ENCODE results near the gene ARL4C. TPM values are rescaled to one million over a fixed set of nuclear protein-coding genes. Genes with fewer than 3 reads are reported as not detected.

The ARL4C gene
- total and polyA plus RNA-seq, 12 donors: 1.0 to 13.3 (median 2.9) TPM

DNA sequence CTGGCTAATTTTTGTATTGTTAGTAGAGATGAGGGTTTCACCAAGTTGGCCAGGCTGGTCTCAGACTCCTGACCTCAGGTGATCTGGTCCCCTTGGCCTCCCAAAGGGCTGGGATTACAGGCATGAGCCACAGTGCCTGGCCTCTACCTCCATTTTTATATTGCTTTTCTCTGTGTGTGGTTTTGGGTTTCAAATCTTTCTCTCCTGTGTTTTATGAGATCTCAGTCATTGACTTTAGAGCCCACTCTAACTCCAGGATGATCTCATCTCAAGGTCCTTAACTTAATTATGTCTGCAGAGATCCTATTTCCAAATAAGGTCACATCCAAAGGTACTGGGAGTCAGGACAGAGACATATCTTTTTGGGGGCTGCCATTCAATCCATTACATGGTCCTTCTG lies 24.7 kb downstream of the ARL4C start:
- Histone ChIP-seq H3K36me3 (no peaks in the 10 kb centered on the region), H3K4me3 (no peak overlapping the region), H3K27me3 (no peaks in the 10 kb centered on the region), H3K27ac (no peak overlapping the region), H3K4me1 (peaks cover 0 to 4% (median 0%) of the 10 kb centered on the region in 9 donors), H3K9me3 (peaks cover 0 to 7% (median 0%) of the 10 kb centered on the region in 11 donors)
- TF ChIP-seq, protein P1, sequence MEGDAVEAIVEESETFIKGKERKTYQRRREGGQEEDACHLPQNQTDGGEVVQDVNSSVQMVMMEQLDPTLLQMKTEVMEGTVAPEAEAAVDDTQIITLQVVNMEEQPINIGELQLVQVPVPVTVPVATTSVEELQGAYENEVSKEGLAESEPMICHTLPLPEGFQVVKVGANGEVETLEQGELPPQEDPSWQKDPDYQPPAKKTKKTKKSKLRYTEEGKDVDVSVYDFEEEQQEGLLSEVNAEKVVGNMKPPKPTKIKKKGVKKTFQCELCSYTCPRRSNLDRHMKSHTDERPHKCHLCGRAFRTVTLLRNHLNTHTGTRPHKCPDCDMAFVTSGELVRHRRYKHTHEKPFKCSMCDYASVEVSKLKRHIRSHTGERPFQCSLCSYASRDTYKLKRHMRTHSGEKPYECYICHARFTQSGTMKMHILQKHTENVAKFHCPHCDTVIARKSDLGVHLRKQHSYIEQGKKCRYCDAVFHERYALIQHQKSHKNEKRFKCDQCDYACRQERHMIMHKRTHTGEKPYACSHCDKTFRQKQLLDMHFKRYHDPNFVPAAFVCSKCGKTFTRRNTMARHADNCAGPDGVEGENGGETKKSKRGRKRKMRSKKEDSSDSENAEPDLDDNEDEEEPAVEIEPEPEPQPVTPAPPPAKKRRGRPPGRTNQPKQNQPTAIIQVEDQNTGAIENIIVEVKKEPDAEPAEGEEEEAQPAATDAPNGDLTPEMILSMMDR (IDR thresholded peaks at IDR 0.05): no peak
- intact Hi-C loops (cut with DNase I): no loop called here
- ATAC-seq: no peak
- no peak for DNase-seq

DNA sequence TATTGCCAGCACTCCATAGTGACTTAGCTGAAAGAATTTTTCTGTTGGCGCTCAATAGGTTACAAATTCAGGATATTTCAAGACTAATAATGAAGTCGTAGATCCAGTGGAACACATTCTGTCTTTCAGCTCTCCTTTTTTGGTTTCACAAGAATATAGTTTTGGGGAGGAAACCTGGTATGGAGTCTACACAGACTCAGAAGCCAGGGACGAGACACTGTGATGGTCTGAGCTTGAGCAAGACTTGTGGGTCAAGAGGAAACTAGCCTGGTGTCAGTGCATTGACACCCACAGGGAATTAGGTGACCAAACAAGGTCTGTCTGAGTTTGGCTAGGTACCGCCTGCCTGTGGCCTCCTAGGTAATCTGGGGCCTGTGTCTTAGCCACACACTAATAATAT lies 26.9 kb downstream of the ARL4C start:
- ATAC-seq (no peak), DNase-seq (no peak)
- peaks cover 0 to 7% (median 0%) of the 10 kb centered on the region in 11 donors for H3K9me3 ChIP-seq
- TF ChIP-seq, protein P1 (IDR thresholded peaks at IDR 0.05): no peak
- no peaks in the 10 kb centered on the region for H3K36me3 ChIP-seq
- H3K27ac ChIP-seq: no peak overlapping the region
- intact Hi-C loops (cut with DNase I): no loop called here
- 70 to 94% methylated on average over 4 of the region's 4 CpGs for WGBS, 2 donors
- no peaks in the 10 kb centered on the region for H3K27me3 ChIP-seq
- H3K4me1 ChIP-seq: peaks cover 0 to 4% (median 0%) of the 10 kb centered on the region in 9 donors
- H3K4me3 ChIP-seq: no peak overlapping the region

DNA sequence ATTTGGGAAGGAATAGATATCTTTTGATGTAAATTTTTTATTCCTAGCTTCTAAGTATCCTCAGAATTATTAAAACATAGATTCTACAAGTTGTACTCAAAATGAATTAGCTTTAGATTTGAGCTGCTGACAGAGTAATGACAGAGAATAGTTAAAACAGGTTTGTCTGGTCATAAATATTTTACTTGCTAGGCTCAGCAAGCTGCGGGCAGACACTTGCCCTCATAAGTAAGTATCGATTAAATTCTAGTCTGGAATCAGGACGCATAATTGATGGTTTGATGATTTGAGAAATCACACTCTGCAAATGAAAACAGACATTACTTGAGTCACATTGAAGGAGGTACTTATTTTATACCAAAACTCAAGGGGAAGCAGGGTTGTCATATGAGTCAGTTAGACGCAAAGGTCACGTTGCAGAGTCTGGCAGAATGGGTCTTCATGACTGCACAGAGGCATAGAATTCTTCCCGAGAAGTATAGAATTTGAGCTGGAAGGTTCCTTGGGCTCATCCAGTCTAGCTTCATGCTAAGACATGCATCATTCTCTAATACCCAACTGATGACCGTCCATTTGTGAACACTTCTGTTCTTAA lies 27.5 kb downstream of the ARL4C start:
- Histone ChIP-seq H3K9me3 (peaks cover 0 to 7% (median 0%) of the 10 kb centered on the region in 11 donors), H3K27me3 (no peaks in the 10 kb centered on the region), H3K4me1 (peaks cover 0 to 4% (median 0%) of the 10 kb centered on the region in 9 donors), H3K4me3 (no peak overlapping the region), H3K27ac (peak overlapping the region in 2 of 10 donors; percentile 33 to 71), H3K36me3 (no peaks in the 10 kb centered on the region)
- WGBS, 2 donors: 85 to 94% methylated on average over 7 of the region's 7 CpGs
- TF ChIP-seq, protein P1 (IDR thresholded peaks at IDR 0.05): no peak
- intact Hi-C loops (cut with DNase I): no loop called here
- ATAC-seq (no peak), DNase-seq (no peak)

DNA sequence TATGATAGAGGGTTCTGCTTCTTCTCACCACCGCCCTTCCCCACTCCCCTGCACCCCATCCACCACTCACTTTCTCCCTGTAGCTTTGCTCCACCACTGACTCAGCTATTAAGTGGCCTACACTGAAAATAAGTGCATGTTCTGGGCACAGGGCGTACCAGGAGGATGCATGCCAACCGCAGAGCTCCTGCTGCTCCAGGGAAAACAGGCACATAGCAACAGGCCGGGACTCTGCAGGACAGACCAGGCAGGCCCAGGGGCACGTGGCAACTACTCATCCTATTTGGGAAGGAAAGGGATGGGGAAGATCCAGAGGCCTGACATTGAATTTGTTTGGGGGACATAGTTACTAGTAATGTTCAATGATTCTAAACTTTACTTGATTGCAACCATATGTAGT lies 28.4 kb downstream of the ARL4C start:
- peaks cover 0 to 7% (median 0%) of the 10 kb centered on the region in 11 donors for H3K9me3 ChIP-seq
- H3K36me3 ChIP-seq: no peaks in the 10 kb centered on the region
- peaks cover 0 to 4% (median 0%) of the 10 kb centered on the region in 9 donors for H3K4me1 ChIP-seq
- TF ChIP-seq, protein P1 (IDR thresholded peaks at IDR 0.05): no peak
- H3K27ac ChIP-seq: peak overlapping the region in 3 of 10 donors; percentile 43 to 71 (median 63)
- DNase-seq (peak; percentile 56 to 67), ATAC-seq (peak; percentile 77 to 98 (median 94))
- H3K4me3 ChIP-seq: no peak overlapping the region
- WGBS, 2 donors: 43 to 61% methylated on average over 5 of the region's 5 CpGs
- intact Hi-C loops (cut with DNase I): no loop called here
- no peaks in the 10 kb centered on the region for H3K27me3 ChIP-seq

Data from heart right ventricle (tissue), 16 donors.